Measurements from ENCODE around the gene LAT. TPM values are rescaled to one million over a fixed set of nuclear protein-coding genes. Genes with fewer than 3 reads are reported as not detected.
"Not testable (repeated sequence)": the region's sequence is repeated elsewhere in the genome, so short reads cannot be mapped to it uniquely, and the experiment has no call there.

The LAT gene
- total and polyA plus RNA-seq, 2 experiments from 2014 or later, result 2.4 to 2.9 TPM

- Histone ChIP-seq H3K79me2 (ENCODE audit: insufficient read depth) (no peaks in the 10 kb centered on the region), H3K9ac (no peak overlapping the region), H3F3A (ENCODE audit: insufficient read depth) (no peaks in the 10 kb centered on the region), H3K4me1 (ENCODE audit: insufficient read depth) (no peaks in the 10 kb centered on the region), H3K36me3 (ENCODE audit: low read depth) (no peaks in the 10 kb centered on the region), H3K4me2 (ENCODE audit: unreplicated experiment) (no peak overlapping the region), H3K27ac (no peak overlapping the region), H3K4me3 (no peak overlapping the region), H3K9me3 (ENCODE audit: low read depth) (no peaks in the 10 kb centered on the region), H2AFZ (no peak overlapping the region), H4K20me1 (ENCODE audit: insufficient read depth) (no peaks in the 10 kb centered on the region), H3K27me3 (replicated peaks; ENCODE audit: insufficient read depth) (no peaks in the 10 kb centered on the region), H3K9me2 (ENCODE audit: insufficient read depth) (no peaks in the 10 kb centered on the region)
- TF ChIP-seq EZH2 (IDR thresholded peaks at IDR 0.05; ENCODE audit: insufficient read depth, poor library complexity, severe bottlenecking), result no peak
- no peak for TF ChIP-seq EZH2phosphoT487 (IDR thresholded peaks at IDR 0.05; ENCODE audit: insufficient read depth, low read depth)
- in situ Hi-C loops (cut with MboI), result loop anchor here (25.0 kb wide), 1 partner anchor 400 kb away; the partner anchor contains the start of gene NUPR1
- 67 to 72% methylated on average over 12 to 14 of the region's 14 CpGs for WGBS, 2 experiments (ENCODE audit: low coverage in 1 of 2, low lambda C conversion rate in 2 of 2, missing lambda C conversion rate in 2 of 2)
- DNase-seq, result no peak
Observed at GRCh38 chr16:28937222-28937876, 47.5 kb upstream of the LAT start.

GRCh38 chr16:28938721-28939120 lies 46.1 kb upstream of the LAT start:
- Histone ChIP-seq H2AFZ (no peak overlapping the region), H3K27me3 (replicated peaks; ENCODE audit: insufficient read depth) (no peaks in the 10 kb centered on the region), H3K27ac (no peak overlapping the region), H3K79me2 (ENCODE audit: insufficient read depth) (no peaks in the 10 kb centered on the region), H3F3A (ENCODE audit: insufficient read depth) (no peaks in the 10 kb centered on the region), H4K20me1 (ENCODE audit: insufficient read depth) (no peaks in the 10 kb centered on the region), H3K9me3 (ENCODE audit: low read depth) (no peaks in the 10 kb centered on the region), H3K9ac (no peak overlapping the region), H3K9me2 (ENCODE audit: insufficient read depth) (no peaks in the 10 kb centered on the region), H3K36me3 (ENCODE audit: low read depth) (no peaks in the 10 kb centered on the region), H3K4me3 (no peak overlapping the region), H3K4me1 (ENCODE audit: insufficient read depth) (no peaks in the 10 kb centered on the region), H3K4me2 (ENCODE audit: unreplicated experiment) (no peak overlapping the region)
- WGBS, 2 experiments (ENCODE audit: low coverage in 1 of 2, low lambda C conversion rate in 2 of 2, missing lambda C conversion rate in 2 of 2), result 64 to 65% methylated on average over 7 of the region's 7 CpGs
- DNase-seq, result no peak
- TF ChIP-seq EZH2phosphoT487 (IDR thresholded peaks at IDR 0.05; ENCODE audit: insufficient read depth, low read depth), result no peak
- TF ChIP-seq EZH2 (IDR thresholded peaks at IDR 0.05; ENCODE audit: insufficient read depth, poor library complexity, severe bottlenecking), result no peak
- in situ Hi-C loops (cut with MboI), result loop anchor here (25.0 kb wide), 1 partner anchor 401 kb away; the partner anchor contains the start of gene NUPR1

DNA sequence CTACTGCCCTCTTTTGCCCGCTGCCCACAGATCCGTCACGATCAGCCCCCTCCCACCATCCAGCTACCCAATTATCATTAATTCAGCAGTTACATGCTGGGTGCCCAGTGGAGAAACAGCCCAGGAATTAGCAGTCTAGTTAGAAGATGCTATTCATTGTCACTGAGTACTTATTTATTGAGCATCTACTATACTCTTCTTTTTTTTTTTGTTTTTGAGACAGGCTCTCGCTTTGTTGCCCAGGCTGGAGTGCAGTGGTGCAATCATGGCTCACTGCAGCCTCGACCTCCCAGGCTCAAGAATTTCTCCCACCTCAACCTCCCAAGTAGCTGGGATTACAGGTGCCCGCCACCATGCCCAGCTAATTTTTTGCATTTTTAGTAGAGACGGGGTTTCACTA lies 45.0 kb upstream of the LAT start:
- DNase-seq; H3K9ac ChIP-seq; H3K79me2 ChIP-seq (ENCODE audit: insufficient read depth); H3K4me2 ChIP-seq (ENCODE audit: unreplicated experiment); H3K27ac ChIP-seq; H3K9me3 ChIP-seq (ENCODE audit: low read depth); H3F3A ChIP-seq (ENCODE audit: insufficient read depth); H3K4me1 ChIP-seq (ENCODE audit: insufficient read depth); H3K36me3 ChIP-seq (ENCODE audit: low read depth); H4K20me1 ChIP-seq (ENCODE audit: insufficient read depth); H3K4me3 ChIP-seq; H3K27me3 ChIP-seq (replicated peaks; ENCODE audit: insufficient read depth); H3K9me2 ChIP-seq (ENCODE audit: insufficient read depth); H2AFZ ChIP-seq: not testable (repeated sequence)
- WGBS, 2 experiments (ENCODE audit: low coverage in 1 of 2, low lambda C conversion rate in 2 of 2, missing lambda C conversion rate in 2 of 2), result 75 to 82% methylated on average over 7 of the region's 7 CpGs
- in situ Hi-C loops (cut with MboI), result loop anchor here (5.0 to 25.0 kb wide), 2 partner anchors 48 to 403 kb away; partner anchors contain the start of gene NUPR1

DNA sequence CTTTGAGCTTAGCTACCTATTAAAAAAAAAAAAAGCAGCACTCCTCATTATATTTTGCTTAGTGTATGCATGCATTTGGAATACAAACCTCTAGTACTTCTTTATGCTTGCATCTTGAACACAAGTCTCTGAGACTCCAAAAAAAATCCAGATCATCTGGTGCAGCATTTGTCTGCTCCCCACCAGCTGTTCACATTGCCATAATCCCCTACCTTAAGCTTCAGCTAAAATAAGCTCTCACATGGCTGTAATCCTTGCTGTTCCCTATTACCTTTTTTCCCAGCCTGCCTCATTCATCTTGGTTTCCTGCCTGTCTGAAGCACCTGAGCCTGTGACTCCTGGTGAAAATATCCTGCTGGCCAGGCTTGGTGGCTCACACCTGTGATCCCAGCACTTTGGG lies 41.6 kb upstream of the LAT start:
- Histone ChIP-seq H2AFZ (no peak overlapping the region), H3K27ac (no peak overlapping the region), H3K27me3 (replicated peaks; ENCODE audit: insufficient read depth) (no peaks in the 10 kb centered on the region), H4K20me1 (ENCODE audit: insufficient read depth) (no peaks in the 10 kb centered on the region), H3K36me3 (ENCODE audit: low read depth) (no peaks in the 10 kb centered on the region), H3K9ac (no peak overlapping the region), H3K4me3 (no peak overlapping the region), H3K79me2 (ENCODE audit: insufficient read depth) (no peaks in the 10 kb centered on the region), H3K9me3 (ENCODE audit: low read depth) (no peaks in the 10 kb centered on the region), H3K4me2 (ENCODE audit: unreplicated experiment) (no peak overlapping the region), H3F3A (ENCODE audit: insufficient read depth) (no peaks in the 10 kb centered on the region), H3K4me1 (ENCODE audit: insufficient read depth) (no peaks in the 10 kb centered on the region), H3K9me2 (ENCODE audit: insufficient read depth) (no peaks in the 10 kb centered on the region)
- in situ Hi-C loops (cut with MboI), result loop anchor here (5.0 to 25.0 kb wide), 2 partner anchors 51 to 406 kb away; partner anchors contain the start of gene NUPR1
- no peak for DNase-seq
- no peak for TF ChIP-seq EZH2 (IDR thresholded peaks at IDR 0.05; ENCODE audit: insufficient read depth, poor library complexity, severe bottlenecking)
- TF ChIP-seq EZH2phosphoT487 (IDR thresholded peaks at IDR 0.05; ENCODE audit: insufficient read depth, low read depth), result no peak

DNA sequence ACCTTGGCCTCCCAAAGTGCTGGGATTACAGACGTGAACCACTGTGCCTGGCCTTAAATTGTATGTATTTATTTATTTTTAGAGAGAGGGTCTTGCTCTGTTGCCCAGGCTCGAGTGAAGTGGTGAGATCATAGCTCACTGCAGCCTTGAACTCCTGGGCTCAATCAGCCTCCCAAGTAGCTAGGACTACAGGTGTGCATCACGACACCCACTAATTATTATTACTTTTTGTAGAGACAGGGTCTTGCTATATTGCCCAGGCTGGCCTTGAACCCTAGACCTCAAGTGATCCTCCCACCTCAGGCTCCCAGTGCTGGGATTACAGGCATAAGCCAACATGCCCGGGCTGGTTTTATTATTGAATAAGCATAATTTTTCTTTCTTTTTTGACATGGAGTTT lies 38.2 kb upstream of the LAT start:
- Histone ChIP-seq H3K4me2 (ENCODE audit: unreplicated experiment) (no peak overlapping the region), H3K27me3 (replicated peaks; ENCODE audit: insufficient read depth) (no peaks in the 10 kb centered on the region), H3F3A (ENCODE audit: insufficient read depth) (no peaks in the 10 kb centered on the region), H2AFZ (no peak overlapping the region), H3K4me3 (no peak overlapping the region), H3K79me2 (ENCODE audit: insufficient read depth) (peaks cover 8% of the 10 kb centered on the region), H3K4me1 (ENCODE audit: insufficient read depth) (no peaks in the 10 kb centered on the region), H3K9me3 (ENCODE audit: low read depth) (no peaks in the 10 kb centered on the region), H3K36me3 (ENCODE audit: low read depth) (no peaks in the 10 kb centered on the region), H3K27ac (no peak overlapping the region), H4K20me1 (ENCODE audit: insufficient read depth) (no peaks in the 10 kb centered on the region), H3K9ac (no peak overlapping the region), H3K9me2 (ENCODE audit: insufficient read depth) (no peaks in the 10 kb centered on the region)
- 76 to 79% methylated on average over 4 of the region's 4 CpGs for WGBS, 2 experiments (ENCODE audit: low coverage in 1 of 2, low lambda C conversion rate in 2 of 2, missing lambda C conversion rate in 2 of 2)
- TF ChIP-seq EZH2phosphoT487 (IDR thresholded peaks at IDR 0.05; ENCODE audit: insufficient read depth, low read depth) (no peak), EZH2 (IDR thresholded peaks at IDR 0.05; ENCODE audit: insufficient read depth, poor library complexity, severe bottlenecking) (no peak)
- in situ Hi-C loops (cut with MboI), result loop anchor here (25.0 kb wide), 1 partner anchor 409 kb away; the partner anchor contains the start of gene NUPR1
- DNase-seq, result no peak
